ENCODE data around the gene ANTKMT.
A peak's percentile ranks its signal among the peaks of the same experiment; 100 is the strongest.

Gene ANTKMT

GRCh38 chr16:715477-716199, 5.3 kb upstream of the ANTKMT start:
- DNase-seq: no peak

- no peak for DNase-seq
These were observed 4.8 kb upstream of the ANTKMT start for GRCh38 chr16:716200-716568.

- no peak for DNase-seq
These were observed 4.1 kb upstream of the ANTKMT start for GRCh38 chr16:716768-717325.

- no peak for DNase-seq
These were observed 3.3 kb upstream of the ANTKMT start for GRCh38 chr16:717450-718245.

GRCh38 chr16:718389-718788, 2.6 kb upstream of the ANTKMT start:
- DNase-seq: no peak

- DNase-seq: no peak
These were observed 2.0 kb upstream of the ANTKMT start for GRCh38 chr16:718922-719321.

- no peak for DNase-seq
These were observed 1.0 kb upstream of the ANTKMT start for GRCh38 chr16:719815-720446.

- DNase-seq: peak; percentile 92
These were observed 428 bp upstream of the ANTKMT start for GRCh38 chr16:720447-720989.

- DNase-seq: no peak
These were observed 1.0 kb downstream of the ANTKMT start for GRCh38 chr16:721765-722540.

- DNase-seq: no peak
These were observed 2.1 kb downstream of the ANTKMT start for GRCh38 chr16:722835-723633.

GRCh38 chr16:723695-724094, 2.7 kb downstream of the ANTKMT start:
- no peak for DNase-seq

GRCh38 chr16:724188-725040, 3.5 kb downstream of the ANTKMT start:
- no peak for DNase-seq

- DNase-seq: no peak
These were observed 4.1 kb downstream of the ANTKMT start for GRCh38 chr16:725041-725376.

GRCh38 chr16:725463-726187, 4.7 kb downstream of the ANTKMT start:
- no peak for DNase-seq

GRCh38 chr16:726188-726437, 5.2 kb downstream of the ANTKMT start:
- no peak for DNase-seq

GRCh38 chr16:726438-727290, 5.7 kb downstream of the ANTKMT start, which contains the start of the genes CCDC78 and HAGHL:
Gene CCDC78, minus strand, starts transcription at chr16:726443. Its CDS starts 76 bp downstream, at chr16:726367.
Gene HAGHL, plus strand, starts transcription at chr16:727106. Its CDS starts 404 bp downstream, at chr16:727510.
- DNase-seq: peak; percentile 80

- no peak for DNase-seq
These were observed 6.5 kb downstream of the ANTKMT start for GRCh38 chr16:727291-727977.

GRCh38 chr16:728131-728889, 7.4 kb downstream of the ANTKMT start:
- DNase-seq: peak; percentile 90
